Spleen (tissue), 11 donors: ENCODE data around the gene FIGN. TPM values are rescaled to one million over a fixed set of nuclear protein-coding genes. Genes with fewer than 3 reads are reported as not detected.

Source experiments
- DNase-seq: peaks from one replicate; pipeline ENCODE4 v3.0.0-alpha.2; 2020
- H3K27ac ChIP-seq, 8 donors: fragments of 200-600 bp; sonication (generic) in 7 of 8; 1 replicate in 4 of 8; 2 replicates in 4 of 8; pipeline versions ENCODE4 v1.5.0 to v1.8.0; 2016 to 2021; ENCODE audit warnings: inconsistent platforms in 4 of 8, mild to moderate bottlenecking in 4 of 8, moderate library complexity in 1 of 8
- H3K27me3 ChIP-seq, 7 donors: fragments of 200-600 bp; sonication (generic) in 6 of 7; replicated peaks in 1 of 7; 1 replicate in 4 of 7; 2 replicates in 3 of 7; pipeline versions ENCODE4 v1.5.0 to v1.8.0; 2016 to 2021; ENCODE audit warnings: inconsistent platforms in 3 of 7, mild to moderate bottlenecking in 1 of 7
- H3K36me3 ChIP-seq, 6 donors: fragments of 200-600 bp; sonication (generic) in 5 of 6; 1 replicate in 4 of 6; 2 replicates in 2 of 6; pipeline versions ENCODE4 v1.5.0 to v1.8.0; 2016 to 2021; ENCODE audit warnings: inconsistent platforms in 2 of 6
- H3K4me1 ChIP-seq, 6 donors: fragments of 200-600 bp; sonication (generic) in 5 of 6; 1 replicate in 3 of 6; 2 replicates in 3 of 6; pipeline versions ENCODE4 v1.5.0 to v1.8.0; 2016 to 2021; ENCODE audit warnings: inconsistent platforms in 3 of 6
- H3K4me3 ChIP-seq, 8 donors: fragments of 200-600 bp; sonication (generic) in 7 of 8; 1 replicate in 4 of 8; 2 replicates in 4 of 8; pipeline versions ENCODE4 v1.5.0 to v1.8.0; 2016 to 2021; ENCODE audit warnings: inconsistent platforms in 4 of 8, mild to moderate bottlenecking in 4 of 8, moderate library complexity in 2 of 8
- H3K9me3 ChIP-seq, 8 donors: fragments of 200-600 bp; sonication (generic) in 7 of 8; 1 replicate in 4 of 8; 2 replicates in 4 of 8; pipeline versions ENCODE4 v1.5.0 to v1.8.0; 2016 to 2021; ENCODE audit warnings: inconsistent platforms in 4 of 8
- CTCF ChIP-seq, 11 experiments: fragments of 200-600 bp in 7 of 11; fragments of 450-650 bp in 4 of 11; sonication (generic) in 4 of 11; IDR thresholded peaks in 8 of 11; conservative IDR thresholded peaks in 3 of 11; 1 replicate in 7 of 11; 2 replicates in 4 of 11; pipeline versions ENCODE4 v1.4.0 to v1.8.0; 2016 to 2021; ENCODE audit warnings: antibody characterized with exemption in 11 of 11, inconsistent platforms in 4 of 11, mild to moderate bottlenecking in 1 of 11
- POLR2A ChIP-seq, 3 donors: fragments of 450-650 bp; IDR thresholded peaks; one replicate each; pipeline ENCODE4 v1.5.1; 2017; ENCODE audit warnings: antibody characterized with exemption in 3 of 3, mild to moderate bottlenecking in 1 of 3
- POLR2AphosphoS5 ChIP-seq, 3 donors: sonication (generic); formaldehyde crosslinking; IDR thresholded peaks; one replicate each; pipeline ENCODE4 v1.5.1; 2017; ENCODE audit warnings: antibody characterized with exemption in 3 of 3
- WGBS, 5 donors: extraction: QIAGEN DNeasy Blood & Tissue Kit in 3 of 5; methylation state at CpG; one replicate each; pipeline versions ENCODE4 v1.1.5 to v1.1.7; 2013 to 2018; 5-methylcytosine and 5-hydroxymethylcytosine counted together
- intact Hi-C: fragments of 100-400 bp; cut with DNase I; formaldehyde crosslinking; loops from one replicate; pipeline ENCODE4 v1.15.0; 2023; ENCODE audit warnings: low total_unique reads
- polyA plus RNA-seq, 3 donors: library from polyadenylated mRNA; stranded (reverse); fragments of 200-250 nt; gene quantifications; one replicate each; pipeline ENCODE4 v1.2.1, GENCODE V29; 2013
- total RNA-seq, 7 donors: library from RNA; depleted of rRNA in 3 of 7; stranded (reverse); fragments of >200 nt in 3 of 7; fragmentation: NEBNext Ultra II Directional in 4 of 7; extraction: Animal tissue kit (Norgen Biotek cat#: 25700) in 4 of 7; gene quantifications; one replicate each; pipeline versions ENCODE4 v1.1.0 to v1.2.1, GENCODE V29; 2016 to 2021
- donor health status: healthy with polysubstance abuse.
- donor health status: DM: no; HTN: no; CAD: no; lungs with moderate emphysema.
- donor health status: DM: no; HTN: no; CAD: no.
- donor health status: Bipolar disorder and iron deficiency.
- donor health status: healthy.
- donor health status: DM: no; HTN: no; CAD: no.
- donor health status: DM: yes; HTN: yes; CAD: no.

The FIGN gene
- total and polyA plus RNA-seq, 10 donors = 0.50 to 22.6 (median 8.6) TPM

DNA sequence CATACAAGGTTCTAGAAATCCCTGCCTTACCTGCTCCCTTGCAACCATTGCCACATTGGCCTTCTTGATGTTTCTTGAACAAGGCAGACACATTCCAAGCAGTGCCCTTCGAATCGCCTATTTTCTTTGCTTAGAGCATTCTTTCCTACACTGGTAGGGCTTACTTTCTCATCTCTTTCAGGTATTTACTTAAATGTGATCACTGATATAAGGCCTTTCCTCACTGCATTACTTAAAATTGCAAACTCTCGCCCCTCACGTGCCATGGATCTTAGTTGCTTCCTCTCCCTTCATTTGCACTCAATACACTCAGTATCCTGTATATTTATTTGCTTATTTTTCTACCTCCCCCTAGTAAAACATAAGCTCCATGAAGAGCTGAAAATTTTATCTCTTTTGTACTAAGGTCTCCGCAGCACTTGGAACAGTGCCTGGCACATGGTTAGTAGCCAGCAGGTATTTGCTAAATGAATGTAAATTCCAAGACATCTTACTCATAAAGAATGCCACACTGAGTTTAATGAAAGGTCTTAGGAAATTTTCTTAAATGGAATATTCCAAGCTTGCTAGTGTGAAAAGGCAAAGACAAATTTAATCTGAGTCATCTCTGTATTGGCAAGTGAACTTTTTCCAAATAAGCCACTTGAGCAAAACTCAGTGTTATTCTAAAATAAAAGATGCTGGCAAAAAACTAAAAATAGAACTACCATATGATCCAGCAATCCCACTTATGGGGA is 42.4 kb upstream of the FIGN start:
- Histone ChIP-seq H3K27me3 (no peaks in the 10 kb centered on the region), H3K36me3 (no peaks in the 10 kb centered on the region), H3K9me3 (no peaks in the 10 kb centered on the region), H3K27ac (no peak overlapping the region), H3K4me1 (no peaks in the 10 kb centered on the region), H3K4me3 (no peak overlapping the region)
- 89 to 93% (median 90%) methylated on average over 5 of the region's 5 CpGs for WGBS, 5 donors
- intact Hi-C loops = no loop called here
- DNase-seq = no peak
- TF ChIP-seq POLR2A (IDR thresholded peaks at IDR 0.05) (no peak), CTCF (IDR thresholded peaks at IDR 0.05 in 8 of 11, conservative IDR thresholded peaks at IDR 0.05 in 3 of 11) (no peak), POLR2AphosphoS5 (IDR thresholded peaks at IDR 0.05) (no peak)

DNA sequence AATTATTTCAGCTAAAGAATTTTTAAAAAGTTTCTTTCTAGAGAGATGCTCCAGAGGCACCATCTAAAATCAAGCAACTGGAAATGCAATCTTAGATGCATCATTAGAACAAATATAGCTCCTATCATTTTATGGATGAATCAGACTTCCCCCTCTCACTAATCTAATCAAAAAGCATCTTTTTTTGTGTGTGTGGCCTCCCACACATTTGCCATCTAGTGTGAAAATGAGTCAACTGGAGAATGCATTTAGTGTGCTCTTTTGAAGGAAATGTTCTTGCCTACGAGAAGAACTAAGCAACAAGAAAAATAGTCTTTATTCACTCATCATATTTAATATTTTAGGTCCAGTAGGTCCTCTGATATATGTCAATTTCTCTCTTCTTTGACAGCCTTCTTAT is 39.5 kb upstream of the FIGN start:
- no peak overlapping the region for H3K27ac ChIP-seq
- TF ChIP-seq CTCF (IDR thresholded peaks at IDR 0.05 in 8 of 11, conservative IDR thresholded peaks at IDR 0.05 in 3 of 11) = no peak
- TF ChIP-seq POLR2AphosphoS5 (IDR thresholded peaks at IDR 0.05) = no peak
- no peak for TF ChIP-seq POLR2A (IDR thresholded peaks at IDR 0.05)
- intact Hi-C loops = no loop called here

DNA sequence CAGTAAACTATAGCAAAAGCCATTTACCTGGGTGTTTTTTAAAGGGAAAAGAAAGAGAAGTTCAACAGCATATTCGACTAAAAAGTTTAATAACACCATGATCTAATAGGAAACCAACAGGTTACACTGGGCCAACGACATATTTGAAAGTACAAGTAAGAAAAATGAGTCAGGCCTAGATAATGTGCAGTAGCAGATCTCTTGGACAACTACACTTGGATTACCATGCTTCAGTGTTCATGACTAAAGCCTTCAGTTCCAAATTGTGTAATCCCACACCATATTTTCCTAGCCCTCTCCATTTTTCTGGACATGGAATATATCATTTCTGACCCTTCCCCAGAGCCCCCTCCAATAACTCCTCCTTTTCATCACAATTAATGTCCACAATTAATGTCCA is 39.1 kb upstream of the FIGN start:
- intact Hi-C loops = no loop called here
- Histone ChIP-seq H3K27me3 (no peaks in the 10 kb centered on the region), H3K4me1 (no peaks in the 10 kb centered on the region), H3K27ac (no peak overlapping the region), H3K4me3 (no peak overlapping the region), H3K36me3 (no peaks in the 10 kb centered on the region), H3K9me3 (no peaks in the 10 kb centered on the region)
- DNase-seq = no peak
- TF ChIP-seq CTCF (IDR thresholded peaks at IDR 0.05 in 8 of 11, conservative IDR thresholded peaks at IDR 0.05 in 3 of 11) (no peak), POLR2A (IDR thresholded peaks at IDR 0.05) (no peak), POLR2AphosphoS5 (IDR thresholded peaks at IDR 0.05) (no peak)
- 68 to 80% (median 72%) methylated on average over 2 of the region's 2 CpGs for WGBS, 5 donors

More for the DNA sequence above, 39.5 kb upstream of the FIGN start:
- no peaks in the 10 kb centered on the region for H3K27me3 ChIP-seq
- no peak overlapping the region for H3K4me3 ChIP-seq
- no peaks in the 10 kb centered on the region for H3K9me3 ChIP-seq
- DNase-seq = no peak
- no peaks in the 10 kb centered on the region for H3K36me3 ChIP-seq
- WGBS, 5 donors = 47 to 83% (median 55%) methylated on average over 1 of the region's 1 CpG
- H3K4me1 ChIP-seq = no peaks in the 10 kb centered on the region

DNA sequence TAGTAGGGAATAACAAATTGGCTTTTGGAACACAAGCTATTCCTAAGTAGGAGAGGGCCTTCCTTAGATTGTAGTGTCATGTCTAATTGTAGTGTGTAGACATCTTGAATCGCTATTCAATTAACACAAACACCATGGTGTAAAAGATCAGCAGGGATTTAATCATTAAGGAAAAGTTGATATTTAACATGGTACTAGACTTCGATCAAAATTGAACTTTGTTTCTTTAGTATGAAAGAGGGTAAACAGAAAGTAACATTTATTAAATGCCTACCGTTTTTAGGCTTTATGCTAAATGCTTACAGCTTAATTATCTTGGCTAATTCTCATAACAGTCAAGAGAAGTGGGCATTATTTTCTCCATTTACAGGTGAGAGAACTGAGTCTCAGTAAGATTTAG is 37.5 kb upstream of the FIGN start:
- 87 to 96% (median 89%) methylated on average over 3 of the region's 3 CpGs for WGBS, 5 donors
- no peaks in the 10 kb centered on the region for H3K27me3 ChIP-seq
- H3K27ac ChIP-seq = no peak overlapping the region
- no peak overlapping the region for H3K4me3 ChIP-seq
- H3K4me1 ChIP-seq = no peaks in the 10 kb centered on the region
- H3K36me3 ChIP-seq = no peaks in the 10 kb centered on the region
- intact Hi-C loops = no loop called here
- DNase-seq = no peak
- TF ChIP-seq POLR2AphosphoS5 (IDR thresholded peaks at IDR 0.05) (no peak), POLR2A (IDR thresholded peaks at IDR 0.05) (no peak), CTCF (IDR thresholded peaks at IDR 0.05 in 8 of 11, conservative IDR thresholded peaks at IDR 0.05 in 3 of 11) (no peak)
- H3K9me3 ChIP-seq = no peaks in the 10 kb centered on the region
